Body of pancreas (tissue), 4 donors: ENCODE data around the gene GRM4. TPM values are rescaled to one million over a fixed set of nuclear protein-coding genes. Genes with fewer than 3 reads are reported as not detected.

Experiments
- ATAC-seq: fragments of 150-250 bp; one replicate; pipeline ENCODE4 v1.9.1; 2016
- DNase-seq, 4 donors: peaks; one replicate each; pipeline ENCODE4 v3.0.0-alpha.2; 2019
- H3K27ac ChIP-seq, 4 donors: fragments of 200-600 bp; sonication (generic); 1 replicate in 3 of 4; 2 replicates in 1 of 4; pipeline versions ENCODE4 v1.5.1 to v1.6.1; 2016 to 2019; ENCODE audit warnings: mild to moderate bottlenecking in 1 of 4, mixed read lengths in 1 of 4, moderate library complexity in 1 of 4
- H3K27me3 ChIP-seq, 2 donors: fragments of 200-600 bp; sonication (generic); one replicate each; pipeline ENCODE4 v1.6.0; 2016; ENCODE audit warnings: mild to moderate bottlenecking in 1 of 2
- H3K36me3 ChIP-seq, 2 donors: fragments of 200-600 bp; sonication (generic); replicated peaks in 1 of 2; 2 replicates each; pipeline ENCODE4 v1.5.1; 2016; ENCODE audit warnings: low read depth in 2 of 2; ENCODE audit not compliant: insufficient read depth in 1 of 2
- H3K4me1 ChIP-seq: fragments of 200-600 bp; sonication (generic); one replicate; pipeline ENCODE4 v1.6.0; 2016
- H3K4me3 ChIP-seq, 2 donors: fragments of 200-600 bp; sonication (generic); 1 replicate in 1 of 2; 2 replicates in 1 of 2; pipeline ENCODE4 v1.5.1; 2016 to 2019
- H3K9me3 ChIP-seq, 3 donors: fragments of 200-600 bp; sonication (generic); 1 replicate in 2 of 3; 2 replicates in 1 of 3; pipeline ENCODE4 v1.5.1; 2016
- POLR2A ChIP-seq, 3 donors: fragments of 450-650 bp; IDR thresholded peaks; one replicate each; pipeline ENCODE4 v1.6.1; 2016; ENCODE audit warnings: antibody characterized with exemption in 3 of 3, mild to moderate bottlenecking in 2 of 3
- WGBS, 2 donors: methylation state at CpG; one replicate each; pipeline ENCODE4 v1.1.5; 2017; 5-methylcytosine and 5-hydroxymethylcytosine counted together
- intact Hi-C: fragments of 100-400 bp; cut with DNase I; formaldehyde crosslinking; loops from one replicate; pipeline ENCODE4 v1.15.1; 2023
- total RNA-seq, 2 donors: library from RNA; depleted of rRNA; stranded (reverse); fragments of >200 nt; gene quantifications; one replicate each; pipeline ENCODE4 v1.1.0, GENCODE V29; 2016
- TF ChIP-seq, protein P1 (sequence below), 7 experiments: fragments of 450-650 bp in 4 of 7; fragments of 200-600 bp in 3 of 7; sonication (generic) in 3 of 7; IDR thresholded peaks; one replicate each; pipeline ENCODE4 v1.5.1; 2016 to 2019; ENCODE audit warnings: antibody characterized with exemption in 7 of 7

Gene GRM4
- total RNA-seq, 2 donors from 2014 or later = 0.33 TPM; not detected in 1

DNA sequence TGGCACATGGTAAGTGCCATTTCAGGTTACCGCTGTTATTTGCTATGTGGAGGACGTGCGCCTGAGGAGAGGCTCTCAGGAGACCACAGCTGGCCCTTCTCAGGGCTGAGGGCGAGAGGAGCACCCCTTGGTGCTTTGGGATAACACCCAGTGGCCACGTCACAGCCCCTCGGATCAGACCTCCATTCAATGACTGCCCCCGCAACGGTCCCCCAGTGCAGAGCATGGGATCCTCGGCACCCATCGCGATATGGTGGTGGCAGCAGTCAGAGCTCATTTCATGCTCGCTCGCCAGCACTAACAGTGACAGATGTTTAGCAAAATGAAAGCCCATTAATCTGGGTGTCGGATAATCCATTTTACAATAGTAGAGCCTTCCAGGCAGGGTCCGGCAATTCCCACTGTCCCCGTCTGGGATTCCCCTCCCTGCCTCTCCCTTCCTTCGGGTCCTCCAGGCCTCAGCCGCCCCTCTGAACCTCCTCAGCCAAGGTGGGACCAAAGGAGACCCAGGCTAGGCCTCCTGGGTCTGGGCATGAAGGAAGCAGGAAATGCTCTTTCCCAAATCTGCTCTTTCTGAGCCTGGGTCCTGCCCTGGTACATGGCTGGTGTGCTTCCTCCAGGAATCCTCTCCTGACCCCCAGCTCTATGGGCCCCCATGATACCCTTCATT lies 117.1 kb downstream of the GRM4 start:
- Histone ChIP-seq H3K4me1 (no peaks in the 10 kb centered on the region), H3K4me3 (no peak overlapping the region), H3K9me3 (no peaks in the 10 kb centered on the region), H3K27ac (no peak overlapping the region), H3K36me3 (no peaks in the 10 kb centered on the region), H3K27me3 (no peaks in the 10 kb centered on the region)
- no peak for DNase-seq
- TF ChIP-seq, protein P1, sequence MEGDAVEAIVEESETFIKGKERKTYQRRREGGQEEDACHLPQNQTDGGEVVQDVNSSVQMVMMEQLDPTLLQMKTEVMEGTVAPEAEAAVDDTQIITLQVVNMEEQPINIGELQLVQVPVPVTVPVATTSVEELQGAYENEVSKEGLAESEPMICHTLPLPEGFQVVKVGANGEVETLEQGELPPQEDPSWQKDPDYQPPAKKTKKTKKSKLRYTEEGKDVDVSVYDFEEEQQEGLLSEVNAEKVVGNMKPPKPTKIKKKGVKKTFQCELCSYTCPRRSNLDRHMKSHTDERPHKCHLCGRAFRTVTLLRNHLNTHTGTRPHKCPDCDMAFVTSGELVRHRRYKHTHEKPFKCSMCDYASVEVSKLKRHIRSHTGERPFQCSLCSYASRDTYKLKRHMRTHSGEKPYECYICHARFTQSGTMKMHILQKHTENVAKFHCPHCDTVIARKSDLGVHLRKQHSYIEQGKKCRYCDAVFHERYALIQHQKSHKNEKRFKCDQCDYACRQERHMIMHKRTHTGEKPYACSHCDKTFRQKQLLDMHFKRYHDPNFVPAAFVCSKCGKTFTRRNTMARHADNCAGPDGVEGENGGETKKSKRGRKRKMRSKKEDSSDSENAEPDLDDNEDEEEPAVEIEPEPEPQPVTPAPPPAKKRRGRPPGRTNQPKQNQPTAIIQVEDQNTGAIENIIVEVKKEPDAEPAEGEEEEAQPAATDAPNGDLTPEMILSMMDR (IDR thresholded peaks at IDR 0.05) = no peak
- TF ChIP-seq POLR2A (IDR thresholded peaks at IDR 0.05) = no peak
- intact Hi-C loops = loop anchor here (5.0 kb wide), 1 partner anchor 257 kb away; no protein-coding TSS in a partner anchor
- 62% methylated on average over 11 to 18 of the region's 18 CpGs for WGBS, 2 donors
- ATAC-seq = no peak

DNA sequence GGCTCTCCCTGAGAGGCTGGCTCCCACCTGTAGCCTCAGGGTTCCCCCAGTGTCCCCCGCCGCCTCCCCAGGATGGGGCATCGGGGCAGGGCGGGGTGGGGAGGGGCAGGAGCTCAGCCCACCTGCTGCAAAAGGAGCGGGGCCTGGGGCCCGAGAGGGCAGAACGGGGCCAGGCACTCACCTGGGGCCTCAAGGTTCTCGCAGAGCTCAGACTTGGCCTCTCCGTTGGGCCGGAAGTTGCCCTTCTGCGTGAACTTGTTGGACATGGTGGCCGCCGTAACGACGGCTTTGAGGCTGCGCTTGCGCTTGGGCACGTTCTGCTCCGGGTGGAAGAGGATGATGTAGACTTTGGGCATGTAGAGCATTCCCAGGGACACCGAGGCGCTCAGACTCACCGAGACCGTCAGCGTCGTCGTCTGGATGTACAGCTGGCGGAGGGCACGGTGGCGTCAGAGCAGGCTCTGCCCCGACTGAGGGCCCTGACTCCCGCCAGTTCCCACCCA lies 117.9 kb downstream of the GRM4 start:
- no peaks in the 10 kb centered on the region for H3K4me1 ChIP-seq
- no peaks in the 10 kb centered on the region for H3K27me3 ChIP-seq
- no peaks in the 10 kb centered on the region for H3K36me3 ChIP-seq
- H3K4me3 ChIP-seq = no peak overlapping the region
- TF ChIP-seq, protein P1 (IDR thresholded peaks at IDR 0.05) = no peak
- no peak for TF ChIP-seq POLR2A (IDR thresholded peaks at IDR 0.05)
- no peaks in the 10 kb centered on the region for H3K9me3 ChIP-seq
- no peak overlapping the region for H3K27ac ChIP-seq
- 69 to 78% methylated on average over 25 to 31 of the region's 31 CpGs for WGBS, 2 donors
- DNase-seq (no peak), ATAC-seq (no peak)
- intact Hi-C loops = loop anchor here (5.0 kb wide), 1 partner anchor 256 kb away; no protein-coding TSS in a partner anchor

DNA sequence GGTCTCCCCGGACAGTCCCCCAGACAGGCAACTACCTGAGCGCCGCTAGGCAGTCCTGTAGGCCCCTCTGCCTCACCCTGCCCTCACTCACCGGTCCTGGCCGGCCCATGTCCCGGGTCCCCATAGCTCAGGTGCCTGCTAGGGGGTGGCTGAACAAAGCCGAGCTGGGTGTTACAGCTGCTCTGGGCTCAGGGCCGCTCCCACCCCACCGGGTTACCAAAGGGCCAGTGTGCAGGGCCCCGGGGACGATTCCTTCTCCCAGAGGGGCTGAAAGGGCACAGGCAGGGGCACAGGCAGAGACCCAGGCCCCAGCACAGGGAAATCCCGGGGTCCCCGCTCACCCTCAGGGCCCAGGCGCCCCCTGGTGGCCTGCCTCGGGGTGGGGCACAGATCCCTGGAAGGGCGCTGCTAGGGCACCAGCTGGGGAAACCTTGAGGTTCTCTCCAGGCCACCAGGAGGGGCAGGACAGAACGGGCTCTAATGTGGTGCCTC lies 118.4 kb downstream of the GRM4 start:
- peak; percentile 34 to 54 (median 45) for DNase-seq
- Histone ChIP-seq H3K4me1 (no peaks in the 10 kb centered on the region), H3K27me3 (no peaks in the 10 kb centered on the region), H3K4me3 (no peak overlapping the region), H3K27ac (no peak overlapping the region), H3K9me3 (no peaks in the 10 kb centered on the region), H3K36me3 (no peaks in the 10 kb centered on the region)
- intact Hi-C loops = loop anchor here (5.0 kb wide), 1 partner anchor 255 kb away; no protein-coding TSS in a partner anchor
- TF ChIP-seq POLR2A (IDR thresholded peaks at IDR 0.05) = no peak
- TF ChIP-seq, protein P1 (IDR thresholded peaks at IDR 0.05) = peak; percentile 44 to 67 (median 59)
- WGBS, 2 donors = 19 to 37% methylated on average over 4 to 17 of the region's 17 CpGs
- peak; percentile 25 for ATAC-seq

DNA sequence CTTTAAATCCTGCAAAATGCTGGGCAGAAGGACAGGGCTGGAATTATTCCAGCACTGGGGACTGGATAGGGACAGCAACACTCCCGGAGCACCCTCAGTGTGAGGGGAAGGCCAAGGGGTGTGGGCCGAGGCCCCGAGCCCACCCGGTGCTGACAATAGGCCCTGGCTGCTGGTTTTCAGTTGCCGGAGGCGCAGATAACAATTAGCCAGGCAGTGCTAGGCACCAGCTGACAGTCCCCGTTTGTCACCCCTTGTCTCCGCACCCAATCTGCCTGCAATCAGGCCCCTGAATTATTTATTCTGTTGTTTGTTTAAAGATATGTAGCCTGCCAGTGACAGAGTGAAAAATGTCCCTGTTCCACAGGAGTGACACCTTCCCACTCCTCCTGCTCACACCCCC lies 120.0 kb downstream of the GRM4 start:
- 7 to 32% methylated on average over 8 of the region's 8 CpGs for WGBS, 2 donors
- intact Hi-C loops = loop anchor here (5.0 kb wide), 1 partner anchor 254 kb away; no protein-coding TSS in a partner anchor

More for the DNA sequence above, 120.0 kb downstream of the GRM4 start:
- H3K9me3 ChIP-seq = no peaks in the 10 kb centered on the region
- TF ChIP-seq, protein P1 (IDR thresholded peaks at IDR 0.05) = no peak
- TF ChIP-seq POLR2A (IDR thresholded peaks at IDR 0.05) = no peak
- no peak overlapping the region for H3K4me3 ChIP-seq
- no peaks in the 10 kb centered on the region for H3K4me1 ChIP-seq
- no peak overlapping the region for H3K27ac ChIP-seq
- DNase-seq (peak in 1 of 4 donors; percentile 22), ATAC-seq (no peak)
- no peaks in the 10 kb centered on the region for H3K27me3 ChIP-seq
- H3K36me3 ChIP-seq = no peaks in the 10 kb centered on the region
